Transverse colon (tissue), 4 donors: ENCODE data around the gene CCR4.

Experiments used
- CTCF ChIP-seq, 5 experiments: fragments of 200-600 bp in 3 of 5; fragments of 450-650 bp in 2 of 5; sonication (generic) in 3 of 5; IDR thresholded peaks; 1 replicate in 2 of 5; 2 replicates in 3 of 5; pipeline ENCODE4 v1.5.1; 2016 to 2017; ENCODE audit warnings: antibody characterized with exemption in 5 of 5, inconsistent platforms in 3 of 5, mild to moderate bottlenecking in 2 of 5, moderate library complexity in 1 of 5
- EP300 ChIP-seq: sonication (generic); formaldehyde crosslinking; IDR thresholded peaks from one replicate; pipeline ENCODE4 v1.6.1; 2017; ENCODE audit warnings: antibody characterized with exemption, low read depth
- POLR2A ChIP-seq: fragments of 450-650 bp; IDR thresholded peaks from one replicate; pipeline ENCODE4 v1.6.1; 2016; ENCODE audit warnings: antibody characterized with exemption, mild to moderate bottlenecking, moderate library complexity
- POLR2AphosphoS5 ChIP-seq, 3 donors: sonication (generic); formaldehyde crosslinking; IDR thresholded peaks; one replicate each; pipeline ENCODE4 v1.6.1; 2016; ENCODE audit warnings: antibody characterized with exemption in 3 of 3

GRCh38 chr3:33004961-33005360, 53.5 kb downstream of the CCR4 start:
- no peak for TF ChIP-seq CTCF (IDR thresholded peaks at IDR 0.05)
- TF ChIP-seq POLR2A, result no peak
- TF ChIP-seq EP300, result no peak
- TF ChIP-seq POLR2AphosphoS5 (IDR thresholded peaks at IDR 0.05), result no peak
